Measurements from ENCODE around the gene JOSD2. TPM values are rescaled to one million over a fixed set of nuclear protein-coding genes. Genes with fewer than 3 reads are reported as not detected.

JOSD2 gene
- total and polyA plus RNA-seq, 2 of the 4 experiments (the other 2 are of a cell fraction): 12.2 to 54.1 TPM

GRCh38 chr19:50500753-50501151 is 10.2 kb downstream of the JOSD2 start:
- Histone ChIP-seq H3K79me1 (ENCODE audit: low read depth in 1 of 2, low read length in 2 of 2) (no peaks in the 10 kb centered on the region), H3K27me3 (ENCODE audit: control insufficient read depth, insufficient read depth, low read length) (peaks cover 23% of the 10 kb centered on the region; the same call in 1 of the 2 replicates), H3K4me3 (ENCODE audit: insufficient read depth, low read depth, low read length) (no peak overlapping the region), H2AK9ac (replicated peaks; ENCODE audit: low read depth, low read length, poor library complexity) (no peak overlapping the region), H4K8ac (ENCODE audit: low read depth in 2 of 2, low read length in 2 of 2) (no peak overlapping the region), H3K27ac (ENCODE audit: insufficient read depth, low read length) (no peak overlapping the region), H3K4ac (ENCODE audit: low read depth, low read length) (no peak overlapping the region), H3K23ac (ENCODE audit: low read depth, low read length) (no peak overlapping the region), H2AK5ac (ENCODE audit: low read depth, low read length) (no peak overlapping the region), H3K4me2 (ENCODE audit: low read depth, low read length) (no peak overlapping the region), H2AFZ (replicated peaks; ENCODE audit: low read length, poor library complexity) (no peak overlapping the region), H4K20me1 (ENCODE audit: insufficient read depth, low read length) (no peaks in the 10 kb centered on the region), H2BK5ac (ENCODE audit: low read depth, low read length, poor library complexity, severe bottlenecking) (no peak overlapping the region), H3K14ac (replicated peaks; ENCODE audit: low read depth, low read length) (no peak overlapping the region), H2BK20ac (ENCODE audit: low read depth, low read length) (no peak overlapping the region), H3K9ac (ENCODE audit: low read depth, low read length) (no peak overlapping the region), H4K5ac (ENCODE audit: low read depth, low read length) (no peak overlapping the region), H3K9me1 (ENCODE audit: insufficient read depth, low read length) (no peaks in the 10 kb centered on the region), H3K4me1 (ENCODE audit: control insufficient read depth, insufficient read depth, low read length) (no peaks in the 10 kb centered on the region), H4K91ac (ENCODE audit: insufficient read depth, low read depth, low read length) (no peak overlapping the region), H2BK15ac (ENCODE audit: low read depth, low read length) (no peak overlapping the region), H3K56ac (ENCODE audit: extremely low read depth, insufficient read depth, low read length) (no peak overlapping the region), H2BK120ac (ENCODE audit: low read depth, low read length) (no peak overlapping the region), H3K18ac (ENCODE audit: low read depth, low read length) (no peak overlapping the region), H3K9me3 (ENCODE audit: control insufficient read depth, insufficient read depth, low read length) (no peaks in the 10 kb centered on the region), H3K36me3 (ENCODE audit: control insufficient read depth, insufficient read depth, low read length) (0 out of 2 replicates have a peak, but pooled peaks cover 2% of the 10 kb centered on the region)
- 54% methylated on average over 5 of the region's 10 CpGs; no CpG with 5 or more reads in 1 of the 2 experiments for WGBS, 2 experiments (ENCODE audit: extremely low coverage in 2 of 2, insufficient read length in 1 of 2)
- in situ Hi-C loops (cut with MboI; ENCODE audit: low sequenced_read_pairs): no loop called here
- DNase-seq (no peak), ATAC-seq (ENCODE audit: low read depth) (no peak)
- BruUV-seq (replicated peaks): no TSS peak
- TF ChIP-seq SMC3 (IDR thresholded peaks at IDR 0.05; ENCODE audit: low read depth, low read length) (no peak), RFX5 (IDR thresholded peaks at IDR 0.05; ENCODE audit: low read depth, low read length) (no peak), BHLHE40 (IDR thresholded peaks at IDR 0.05; ENCODE audit: low read depth, low read length) (no peak), MAFK (IDR thresholded peaks at IDR 0.05; ENCODE audit: low read depth, low read length) (no peak), MAZ (IDR thresholded peaks at IDR 0.05; ENCODE audit: borderline replicate concordance, low read depth, low read length) (no peak), USF2 (IDR thresholded peaks at IDR 0.05; ENCODE audit: low read depth, low read length) (no peak), RCOR1 (IDR thresholded peaks at IDR 0.05; ENCODE audit: insufficient replicate concordance, low read length) (no peak), CEBPB (IDR thresholded peaks at IDR 0.05; ENCODE audit: low read depth, low read length) (no peak), POLR2A (IDR thresholded peaks at IDR 0.05; ENCODE audit: low read depth, low read length) (no peak), NFE2L2 (IDR thresholded peaks at IDR 0.05; ENCODE audit: low read depth, low read length) (no peak), RAD21 (IDR thresholded peaks at IDR 0.05; ENCODE audit: low read length) (no peak), FOS (IDR thresholded peaks at IDR 0.05; ENCODE audit: low read depth, low read length) (no peak), CHD1 (IDR thresholded peaks at IDR 0.05; ENCODE audit: low read depth, low read length) (no peak)
- intact Hi-C loops (cut with micrococcal nuclease): no loop called here
- ChIA-PET CTCF (no interaction called here), POLR2A (ENCODE audit: unreplicated experiment) (no interaction called here)
- dilution Hi-C loops (cut with HindIII; ENCODE audit: low sequenced_read_pairs, unreplicated experiment): no loop called here

All from IMR-90 (cell line).